Adrenal gland (tissue), 19 donors: ENCODE measurements around the gene EIF1B. TPM values are rescaled to one million over a fixed set of nuclear protein-coding genes. Genes with fewer than 3 reads are reported as not detected.

Experiments
- DNase-seq, 7 donors: peaks; one replicate each; pipeline ENCODE4 v3.0.0-alpha.2; 2019 to 2020
- H3K27ac ChIP-seq, 5 donors: fragments of 200-600 bp; sonication (generic) in 4 of 5; 1 replicate in 3 of 5; 2 replicates in 2 of 5; pipeline versions ENCODE4 v1.5.1 to v1.8.0; 2016 to 2020; ENCODE audit warnings: mild to moderate bottlenecking in 1 of 5
- H3K27me3 ChIP-seq: fragments of 200-600 bp; 2 replicates; pipeline ENCODE4 v1.8.0; 2021
- H3K36me3 ChIP-seq, 2 donors: fragments of 200-600 bp; replicated peaks in 1 of 2; 1 replicate in 1 of 2; 2 replicates in 1 of 2; pipeline versions ENCODE4 v1.5.1 to v1.8.0; 2018 to 2022
- H3K4me1 ChIP-seq, 2 donors: fragments of 200-600 bp; replicated peaks in 1 of 2; 1 replicate in 1 of 2; 2 replicates in 1 of 2; pipeline versions ENCODE4 v1.5.1 to v1.8.0; 2018 to 2021
- H3K4me3 ChIP-seq, 4 donors: fragments of 200-600 bp; sonication (generic) in 3 of 4; one replicate each; pipeline ENCODE4 v1.5.1; 2016 to 2018
- H3K9me3 ChIP-seq, 3 donors: fragments of 200-600 bp; sonication (generic) in 1 of 3; replicated peaks in 1 of 3; 1 replicate in 2 of 3; 2 replicates in 1 of 3; pipeline versions ENCODE4 v1.5.1 to v1.8.0; 2016 to 2021
- POLR2A ChIP-seq, 2 donors: fragments of 450-650 bp; IDR thresholded peaks; one replicate each; pipeline ENCODE4 v1.6.1; 2017; ENCODE audit warnings: antibody characterized with exemption in 2 of 2, mild to moderate bottlenecking in 2 of 2, moderate library complexity in 1 of 2
- WGBS, 4 donors: extraction: QIAGEN DNeasy Blood & Tissue Kit in 2 of 4; methylation state at CpG; one replicate each; pipeline versions ENCODE4 v1.1.5 to v1.1.7; 2013 to 2017; 5-methylcytosine and 5-hydroxymethylcytosine counted together
- intact Hi-C, 2 donors: fragments of 100-400 bp; cut with DNase I; formaldehyde crosslinking; loops; one replicate each; pipeline versions ENCODE4 v1.14.1 to v1.15.0; 2022 to 2023
- long read RNA-seq, 10 donors: library from polyadenylated mRNA in 3 of 10; unstranded in 2 of 10; stranded (forward) in 1 of 10; transcript quantifications; one replicate each; pipeline ENCODE4 v2.0.0 and lab custom pipeline, GENCODE V29; 2021 to 2026
- polyA plus RNA-seq, 3 donors: library from polyadenylated mRNA; stranded (reverse); fragments of 200-250 nt in 2 of 3; fragments of 350-450 nt in 1 of 3; fragmentation: Illumina TruSeq in 1 of 3; extraction: RNeasy Lipid Tissue Mini Kit (QIAGEN cat#74804) in 1 of 3; gene quantifications; one replicate each; pipeline ENCODE4 v1.2.3, GENCODE V29; 2013 to 2014
- total RNA-seq, 9 donors: library from RNA; depleted of rRNA in 4 of 9; stranded (reverse); fragments of >200 nt in 4 of 9; fragments of 120-200 nt in 1 of 9; fragmentation: NEBNext Ultra II Directional in 1 of 9; extraction: Animal tissue kit (Norgen Biotek cat#: 25700) in 1 of 9; gene quantifications; one replicate each; pipeline versions ENCODE4 v1.1.0 to v1.2.4, GENCODE V29; 2013 to 2023
- TF ChIP-seq, protein P1 (sequence below), 6 experiments: fragments of 450-650 bp in 4 of 6; fragments of 200-600 bp in 2 of 6; sonication (generic) in 1 of 6; IDR thresholded peaks; 1 replicate in 5 of 6; 2 replicates in 1 of 6; pipeline versions ENCODE4 v1.5.1 to v1.8.0; 2016 to 2021; ENCODE audit warnings: antibody characterized with exemption in 6 of 6, mild to moderate bottlenecking in 2 of 6, moderate library complexity in 1 of 6
- donor health status: healthy with polysubstance abuse.
- donor health status: Bipolar disorder and iron deficiency.
- donor health status: DM: yes; HTN: yes; CAD: no.
- donor health status: DM: no; HTN: no; CAD: no.
- donor health status: DM: no; HTN: no; CAD: no.
- donor health status: DM: yes; HTN: yes; CAD: no.

The EIF1B gene
- total RNA-seq, result 100 to 1,000 TPM in 1 of 9 donors, 10 to 100 TPM in 7, 1 to 10 TPM in 1; 8.8 to 133 (median 30.6) TPM
- 100 to 1,000 TPM in 1 of 3 donors, 10 to 100 TPM in 2; 46.4 to 119 (median 67.3) TPM for polyA plus RNA-seq
- long read RNA-seq, donor 1, transcript EIF1B-201 (4 exons, 1,010 nt), result major isoform, 64 of 76 reads
- long read RNA-seq, donor 1, partial matches to known transcripts, result 10 of 76 reads
- long read RNA-seq, donor 1, other reads (novel, unspliced or antisense), result 0 of 76 reads
- long read RNA-seq, donor 2, transcript EIF1B-201 (4 exons, 1,010 nt), result major isoform, 52 of 54 reads
- long read RNA-seq, donor 2, partial matches to known transcripts, result 0 of 54 reads
- long read RNA-seq, donor 2, other reads (novel, unspliced or antisense), result 0 of 54 reads
- long read RNA-seq, donor 3, transcript EIF1B-201 (4 exons, 1,010 nt), result major isoform, 49 of 51 reads
- long read RNA-seq, donor 3, partial matches to known transcripts, result 0 of 51 reads
- long read RNA-seq, donor 3, other reads (novel, unspliced or antisense), result 0 of 51 reads
- long read RNA-seq, donor 4, transcript EIF1B-201 (4 exons, 1,010 nt), result major isoform, 65 of 71 reads
- long read RNA-seq, donor 4, partial matches to known transcripts, result 2 of 71 reads
- long read RNA-seq, donor 4, other reads (novel, unspliced or antisense), result 3 of 71 reads
- long read RNA-seq, donor 5, transcript EIF1B-201 (4 exons, 1,010 nt), result major isoform, 188 of 225 reads
- long read RNA-seq, donor 5, partial matches to known transcripts, result 0 of 225 reads
- long read RNA-seq, donor 5, other reads (novel, unspliced or antisense), result 34 of 225 reads
- long read RNA-seq, donor 6, transcript EIF1B-201 (4 exons, 1,010 nt), result major isoform, 51 of 56 reads
- long read RNA-seq, donor 6, partial matches to known transcripts, result 1 of 56 reads
- long read RNA-seq, donor 6, other reads (novel, unspliced or antisense), result 2 of 56 reads
- long read RNA-seq, donor 7, transcript EIF1B-201 (4 exons, 1,010 nt), result major isoform, 21 of 26 reads
- long read RNA-seq, donor 7, partial matches to known transcripts, result 0 of 26 reads
- long read RNA-seq, donor 7, other reads (novel, unspliced or antisense), result 0 of 26 reads
- long read RNA-seq, donor 8, transcript EIF1B-201 (4 exons, 1,010 nt), result major isoform, 79 of 82 reads
- long read RNA-seq, donor 8, partial matches to known transcripts, result 0 of 82 reads
- long read RNA-seq, donor 8, other reads (novel, unspliced or antisense), result 0 of 82 reads
- long read RNA-seq, donor 9, transcript EIF1B-201 (4 exons, 1,010 nt), result major isoform, 55 of 58 reads
- long read RNA-seq, donor 9, partial matches to known transcripts, result 0 of 58 reads
- long read RNA-seq, donor 9, other reads (novel, unspliced or antisense), result 0 of 58 reads
- long read RNA-seq, donor 10, transcript EIF1B-201 (4 exons, 1,010 nt), result major isoform, 48 of 50 reads
- long read RNA-seq, donor 10, partial matches to known transcripts, result 0 of 50 reads
- long read RNA-seq, donor 10, other reads (novel, unspliced or antisense), result 0 of 50 reads

DNA sequence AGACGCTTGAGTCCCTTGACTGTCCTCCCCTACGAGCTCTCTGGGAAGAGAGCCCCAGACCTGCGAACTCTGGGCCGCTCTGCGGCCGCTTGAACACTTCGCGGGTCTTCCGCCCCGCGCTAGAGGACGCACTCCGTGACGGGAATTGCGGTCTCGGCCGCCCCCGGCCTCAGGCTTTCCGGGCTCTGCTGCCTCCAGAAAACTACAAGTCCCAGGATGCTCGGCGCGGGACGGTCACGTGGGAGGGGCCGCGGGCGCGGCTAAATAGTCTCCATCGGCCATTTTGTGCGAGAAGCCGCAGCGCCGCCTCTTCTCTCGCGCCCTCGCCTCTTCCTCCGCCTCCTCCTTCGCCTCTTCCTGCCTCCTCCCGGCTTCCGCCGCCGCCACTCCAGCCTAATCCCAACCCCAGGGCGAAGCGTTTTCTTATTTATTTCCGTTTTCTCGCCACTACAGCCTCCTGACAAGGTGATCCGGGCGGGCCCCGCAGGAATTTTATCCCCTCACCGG lies at the start of gene EIF1B:
Gene EIF1B, plus strand, starts transcription at position 290 of the 507 bp plus-strand sequence. CDS start 235 bp downstream, outside the sequence.
- H3K4me3 ChIP-seq, result peak within 1 kb of the TSS; percentile 72 to 100 (median 84)
- intact Hi-C loops, result no loop called here
- peak within 1 kb of the TSS; percentile 82 to 98 (median 94) for H3K27ac ChIP-seq
- no peaks in the 10 kb centered on the region for H3K9me3 ChIP-seq
- peak; percentile 98 to 99 (median 98) for DNase-seq
- peak; percentile 94 to 99 for TF ChIP-seq POLR2A (IDR thresholded peaks at IDR 0.05)
- TF ChIP-seq, protein P1, sequence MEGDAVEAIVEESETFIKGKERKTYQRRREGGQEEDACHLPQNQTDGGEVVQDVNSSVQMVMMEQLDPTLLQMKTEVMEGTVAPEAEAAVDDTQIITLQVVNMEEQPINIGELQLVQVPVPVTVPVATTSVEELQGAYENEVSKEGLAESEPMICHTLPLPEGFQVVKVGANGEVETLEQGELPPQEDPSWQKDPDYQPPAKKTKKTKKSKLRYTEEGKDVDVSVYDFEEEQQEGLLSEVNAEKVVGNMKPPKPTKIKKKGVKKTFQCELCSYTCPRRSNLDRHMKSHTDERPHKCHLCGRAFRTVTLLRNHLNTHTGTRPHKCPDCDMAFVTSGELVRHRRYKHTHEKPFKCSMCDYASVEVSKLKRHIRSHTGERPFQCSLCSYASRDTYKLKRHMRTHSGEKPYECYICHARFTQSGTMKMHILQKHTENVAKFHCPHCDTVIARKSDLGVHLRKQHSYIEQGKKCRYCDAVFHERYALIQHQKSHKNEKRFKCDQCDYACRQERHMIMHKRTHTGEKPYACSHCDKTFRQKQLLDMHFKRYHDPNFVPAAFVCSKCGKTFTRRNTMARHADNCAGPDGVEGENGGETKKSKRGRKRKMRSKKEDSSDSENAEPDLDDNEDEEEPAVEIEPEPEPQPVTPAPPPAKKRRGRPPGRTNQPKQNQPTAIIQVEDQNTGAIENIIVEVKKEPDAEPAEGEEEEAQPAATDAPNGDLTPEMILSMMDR (IDR thresholded peaks at IDR 0.05), result peak; percentile 61 to 92 (median 88)
- 0 to 1% (median 0%) methylated on average over 36 to 50 of the region's 50 CpGs for WGBS, 4 donors
- H3K27me3 ChIP-seq, result no peaks in the 10 kb centered on the region
- peaks cover 0 to 27% of the 10 kb centered on the region in 2 donors for H3K36me3 ChIP-seq
- H3K4me1 ChIP-seq, result peaks cover 16 to 42% of the 10 kb centered on the region in 2 donors

DNA sequence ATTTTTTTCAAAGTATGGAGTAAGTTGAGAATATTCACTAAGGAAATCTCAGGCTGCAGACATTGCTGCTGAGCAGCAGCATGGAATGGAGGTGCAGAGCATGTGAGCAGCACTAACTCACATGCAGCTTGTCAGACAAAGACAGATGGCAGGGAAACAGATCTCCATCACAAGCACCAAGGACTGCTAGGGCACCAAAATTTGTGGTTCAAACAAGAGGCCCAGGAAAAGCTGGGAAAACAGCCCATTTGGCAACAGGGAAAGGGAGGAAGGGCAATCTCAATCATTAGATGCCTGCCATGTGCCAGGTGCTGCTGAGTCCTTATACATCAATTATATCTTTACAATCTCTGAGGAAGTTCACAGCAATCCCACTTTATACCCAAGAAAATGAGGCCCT lies 47.2 kb upstream of the EIF1B start:
- intact Hi-C loops, result no loop called here
- TF ChIP-seq POLR2A (IDR thresholded peaks at IDR 0.05), result no peak
- TF ChIP-seq, protein P1 (IDR thresholded peaks at IDR 0.05), result no peak
- Histone ChIP-seq H3K4me3 (no peak overlapping the region), H3K4me1 (no peaks in the 10 kb centered on the region), H3K9me3 (no peaks in the 10 kb centered on the region), H3K27ac (no peak overlapping the region), H3K27me3 (no peaks in the 10 kb centered on the region), H3K36me3 (no peaks in the 10 kb centered on the region)
- DNase-seq, result no peak

GRCh38 chr3:40264451-40264850 lies 45.1 kb upstream of the EIF1B start:
- Histone ChIP-seq H3K4me3 (no peak overlapping the region), H3K4me1 (no peaks in the 10 kb centered on the region), H3K36me3 (no peaks in the 10 kb centered on the region), H3K27me3 (no peaks in the 10 kb centered on the region), H3K27ac (no peak overlapping the region), H3K9me3 (no peaks in the 10 kb centered on the region)
- no peak for TF ChIP-seq POLR2A (IDR thresholded peaks at IDR 0.05)
- TF ChIP-seq, protein P1 (IDR thresholded peaks at IDR 0.05), result no peak
- DNase-seq, result no peak
- WGBS, 4 donors, result 75 to 83% (median 79%) methylated on average over 1 of the region's 1 CpG
- intact Hi-C loops, result no loop called here
